HepG2 (cell line): ENCODE data around the gene TLN1. TPM values are rescaled to one million over a fixed set of nuclear protein-coding genes. Genes with fewer than 3 reads are reported as not detected.
A peak's percentile ranks its signal among the peaks of the same experiment; 100 is the strongest.

Experiments used
- ATAC-seq: fragments of 200-7000 bp; cut with Tn5 transposase; 3 replicates; pipeline ENCODE4 v1.9.1; 2020; ENCODE audit warnings: mild to moderate bottlenecking, moderate library complexity
- BruUV-seq: library from RNA; stranded (reverse); fragments of 400-500 nt; replicated peaks from 2 replicates; lab custom pipeline; 2021; lab: Mats Ljungman, UMichigan
- CTCF ChIA-PET: fragments of 300-600 bp; formaldehyde crosslinking; extraction: SDS; loops from one replicate; lab custom pipeline; 2021; ENCODE audit warnings: low total read pairs, inconsistent platforms, low intra/inter-chr PET ratio; lab: Yijun Ruan, JAX
- POLR2A ChIA-PET: fragments of 350-600 bp; sonication (Branson Sonifier 250); formaldehyde crosslinking; loops from one replicate; lab custom pipeline; 2020; ENCODE audit warnings: antibody characterized with exemption, inconsistent platforms; lab: Yijun Ruan, JAX
- DNase-seq: peaks from one replicate; pipeline ENCODE4 v3.0.0-alpha.2; 2015; ENCODE audit warnings: low spot score
- FAIRE-seq: peaks from 3 replicates; lab custom pipeline; 2011; peaks lifted over from hg19 to GRCh38; lab: Jason Lieb, UNC
- H2AFZ ChIP-seq: one replicate; pipeline ENCODE4 v1.6.1; 2011; ENCODE audit warnings: low read length, inconsistent platforms
- H3K27ac ChIP-seq: fragments of 300-600 bp; 3 replicates; pipeline ENCODE4 v1.8.0; 2011; ENCODE audit warnings: mixed run types, mild to moderate bottlenecking, mixed read lengths, low read length, inconsistent platforms; ENCODE audit not compliant: insufficient read depth; ENCODE audit errors: extremely low read length
- H3K27me3 ChIP-seq, 2 experiments: fragments of 200-600 bp in 1 of 2; 2 replicates in 1 of 2; 3 replicates in 1 of 2; pipeline versions ENCODE4 v1.6.0 to v1.8.0; 2011; ENCODE audit warnings: low read length in 2 of 2, mild to moderate bottlenecking in 2 of 2, moderate library complexity in 2 of 2, inconsistent platforms in 1 of 2; ENCODE audit not compliant: insufficient read depth in 2 of 2, control insufficient read depth in 1 of 2
- H3K36me3 ChIP-seq, 2 experiments: fragments of 200-600 bp in 1 of 2; replicated peaks in 1 of 2; 2 replicates in 1 of 2; 3 replicates in 1 of 2; pipeline versions ENCODE4 v1.5.1 to v1.8.0; 2011; ENCODE audit warnings: low read length in 2 of 2, inconsistent platforms in 1 of 2; ENCODE audit not compliant: insufficient read depth in 2 of 2, control insufficient read depth in 1 of 2
- H3K4me1 ChIP-seq: 2 replicates; pipeline ENCODE4 v1.5.1; 2012; ENCODE audit warnings: low read length, inconsistent platforms; ENCODE audit not compliant: insufficient read depth
- H3K4me2 ChIP-seq: 2 replicates; pipeline ENCODE4 v1.6.0; 2011; ENCODE audit warnings: low read depth, low read length, inconsistent platforms
- H3K4me3 ChIP-seq, 3 experiments: fragments of 200-600 bp in 1 of 3; sonication (generic), shearing (Covaris generic) in 1 of 3; replicated peaks in 1 of 3; 2 replicates each; pipeline ENCODE4 v1.5.1; 2011 to 2016; ENCODE audit warnings: low read length in 3 of 3, inconsistent platforms in 2 of 3, low read depth in 2 of 3, mild to moderate bottlenecking in 2 of 3, control low read depth in 1 of 3, mixed read lengths in 1 of 3; ENCODE audit not compliant: insufficient read depth in 1 of 3
- H3K79me2 ChIP-seq: one replicate; pipeline ENCODE4 v1.6.1; 2011; ENCODE audit warnings: low read length, inconsistent platforms; ENCODE audit not compliant: insufficient read depth
- H3K9ac ChIP-seq: 2 replicates; pipeline ENCODE4 v1.6.0; 2011; ENCODE audit warnings: mild to moderate bottlenecking, low read depth, low read length, inconsistent platforms; ENCODE audit not compliant: insufficient read depth
- H3K9me3 ChIP-seq: 2 replicates; pipeline ENCODE4 v1.5.1; 2012; ENCODE audit warnings: mild to moderate bottlenecking, low read length
- H4K20me1 ChIP-seq: 2 replicates; pipeline ENCODE4 v1.6.0; 2011; ENCODE audit warnings: inconsistent platforms, mild to moderate bottlenecking, low read length, moderate library complexity; ENCODE audit not compliant: insufficient read depth
- ARNT2 ChIP-seq: sonication (generic); formaldehyde crosslinking; IDR thresholded peaks from 2 replicates; pipeline ENCODE4 v1.8.0; 2022; ENCODE audit warnings: mild to moderate bottlenecking, low read depth, missing genetic modification reagents, moderate library complexity
- ESRRA ChIP-seq: sonication (generic); formaldehyde crosslinking; IDR thresholded peaks from 2 replicates; pipeline ENCODE4 v1.5.1; 2020; ENCODE audit warnings: mild to moderate bottlenecking, low read depth, missing genetic modification reagents
- JUND ChIP-seq: sonication (generic); formaldehyde crosslinking; IDR thresholded peaks from 2 replicates; pipeline ENCODE4 v1.8.0; 2022; ENCODE audit warnings: mild to moderate bottlenecking, missing genetic modification reagents
- KLF6 ChIP-seq: IDR thresholded peaks from 2 replicates; pipeline ENCODE4 v1.8.0; 2016; ENCODE audit warnings: missing biosample characterization, missing genetic modification reagents
- ZNF572 ChIP-seq: sonication (generic); formaldehyde crosslinking; IDR thresholded peaks from 2 replicates; pipeline ENCODE4 v1.5.1; 2020; ENCODE audit warnings: mild to moderate bottlenecking, missing genetic modification reagents
- ZNF589 ChIP-seq: sonication (generic); formaldehyde crosslinking; conservative IDR thresholded peaks from 2 replicates; pipeline ENCODE4 v1.8.0; 2022; ENCODE audit warnings: mild to moderate bottlenecking, moderate library complexity, missing genetic modification reagents
- ZNF672 ChIP-seq: sonication (generic); formaldehyde crosslinking; IDR thresholded peaks from 2 replicates; pipeline ENCODE4 v1.8.1; 2022; ENCODE audit warnings: missing genetic modification reagents
- WGBS: methylation state at CpG from one replicate; pipeline ENCODE4 v1.1.6; 2017; ENCODE audit warnings: low lambda C conversion rate; 5-methylcytosine and 5-hydroxymethylcytosine counted together
- in situ Hi-C: cut with HindIII; loops from 2 replicates; pipeline ENCODE4 v1.10.0; 2017; ENCODE audit warnings: low pct_unique_long_range_greater_than_20kb; ENCODE audit not compliant: extremely low pct_ligation_motif_present
- intact Hi-C: fragments of 100-400 bp; cut with micrococcal nuclease; formaldehyde crosslinking; loops from one replicate; pipeline ENCODE4 v1.10.0; 2022; ENCODE audit not compliant: unreplicated experiment
- polyA plus RNA-seq, 8 experiments: library from polyadenylated mRNA; depleted of rRNA in 3 of 8; stranded (reverse) in 7 of 8; unstranded in 1 of 8; fragments of >200 nt; fragmentation: Illumina TruSeq in 4 of 8; extraction: Trizol in 4 of 8; gene quantifications; 2 replicates each; pipeline versions ENCODE4 v1.2.1 to v1.2.3, GENCODE V29; 2011 to 2016; ENCODE audit warnings: low read depth in 4 of 8, missing spikeins in 1 of 8, mixed read lengths in 1 of 8; ENCODE audit not compliant: insufficient read depth in 1 of 8
- total RNA-seq, 5 experiments: library from RNA; depleted of rRNA; stranded (reverse); fragments of >200 nt; fragmentation: Illumina TruSeq; extraction: Trizol; gene quantifications; 2 replicates each; pipeline ENCODE4 v1.2.3, GENCODE V29; 2016; ENCODE audit warnings: low read depth in 1 of 5
- TF ChIP-seq, protein P1 (sequence below): sonication (generic); formaldehyde crosslinking; IDR thresholded peaks from 2 replicates; pipeline ENCODE4 v1.5.0; 2020; ENCODE audit warnings: missing genetic modification reagents
- TF ChIP-seq, protein P2 (sequence below): sonication (generic); formaldehyde crosslinking; IDR thresholded peaks from 2 replicates; pipeline ENCODE4 v1.4.0; 2020; ENCODE audit warnings: missing genetic modification reagents, borderline replicate concordance
- TF ChIP-seq, protein P3 (sequence below): sonication (generic); formaldehyde crosslinking; IDR thresholded peaks from 2 replicates; pipeline ENCODE4 v1.8.0; 2022; ENCODE audit warnings: low read depth, missing genetic modification reagents
- TF ChIP-seq, protein P4 (sequence below): sonication (generic); formaldehyde crosslinking; IDR thresholded peaks from 2 replicates; pipeline ENCODE4 v1.4.0; 2020; ENCODE audit warnings: missing genetic modification reagents
- TF ChIP-seq, protein P5 (sequence below): sonication (generic); formaldehyde crosslinking; IDR thresholded peaks from 2 replicates; pipeline ENCODE4 v1.8.1; 2023; ENCODE audit warnings: missing genetic modification reagents, mild to moderate bottlenecking, borderline replicate concordance
- TF ChIP-seq, protein P6 (sequence below): IDR thresholded peaks from 2 replicates; pipeline ENCODE4 v1.6.1; 2016; ENCODE audit warnings: missing compliant biosample characterization, missing genetic modification reagents, borderline replicate concordance

TLN1 gene
- total and polyA plus RNA-seq, 2 of the 13 experiments (the other 11 are each of a cell fraction or from before 2014, with no cell fraction given), result 35.2 to 51.8 TPM

DNA sequence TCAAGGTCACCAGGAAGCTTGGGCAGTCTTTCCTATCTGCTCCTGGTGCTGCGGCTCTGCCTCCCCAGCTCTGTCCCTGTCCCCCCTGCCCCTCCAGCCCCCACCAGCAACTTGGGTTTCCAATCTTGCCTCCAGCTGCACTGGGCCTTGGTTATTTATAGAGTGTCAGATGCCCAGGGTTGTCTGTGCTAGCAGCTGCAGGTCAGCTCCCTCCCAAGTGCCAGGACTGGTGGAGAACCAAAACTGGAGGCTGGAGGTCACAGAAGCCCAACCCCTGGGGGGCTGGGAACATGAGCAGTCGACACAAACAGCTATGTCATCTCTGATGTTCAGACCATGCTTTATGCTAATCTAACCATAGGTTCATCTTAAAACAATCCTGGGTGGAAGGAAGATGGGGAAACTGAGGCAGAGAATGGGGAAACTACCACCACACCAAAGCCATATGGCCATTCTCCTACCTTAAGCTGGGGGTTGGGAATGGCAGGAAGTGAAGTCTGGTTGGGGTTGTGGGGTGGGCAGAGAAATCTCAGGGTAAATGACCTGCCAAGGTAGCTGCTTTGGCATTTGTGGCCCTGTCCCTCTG, 43.9 kb downstream of the TLN1 start:
- no peaks in the 10 kb centered on the region for H4K20me1 ChIP-seq
- no peaks in the 10 kb centered on the region for H3K36me3 ChIP-seq
- H3K9me3 ChIP-seq, result no peaks in the 10 kb centered on the region
- H3K4me3 ChIP-seq, result no peak overlapping the region
- no peak for DNase-seq
- ChIA-PET POLR2A (interaction anchor here (0.7 to 6.1 kb wide), 5 partner anchors 7 to 29 kb away, joined by 3 to 68 read pairs (median 8); partner anchors contain the start of genes ARHGEF39, CCDC107 and RMRP), CTCF (no interaction called here)
- no peaks in the 10 kb centered on the region for H3K79me2 ChIP-seq
- no peak for FAIRE-seq
- 89% methylated on average over 1 of the region's 2 CpGs for WGBS
- H3K27me3 ChIP-seq, result no peaks in the 10 kb centered on the region
- H2AFZ ChIP-seq, result no peak overlapping the region
- H3K4me1 ChIP-seq, result peaks cover 63% of the 10 kb centered on the region
- BruUV-seq, result no TSS peak
- in situ Hi-C loops (no loop called here), intact Hi-C loops (no loop called here)
- H3K9ac ChIP-seq, result no peak overlapping the region
- peak overlapping the region; percentile 41; the same call in 1 of the 2 replicates for H3K4me2 ChIP-seq
- no peak overlapping the region for H3K27ac ChIP-seq
- no peak for ATAC-seq
- TF ChIP-seq ZNF589 (CRISPR knock-in tag), result no peak
- TF ChIP-seq, protein P1, sequence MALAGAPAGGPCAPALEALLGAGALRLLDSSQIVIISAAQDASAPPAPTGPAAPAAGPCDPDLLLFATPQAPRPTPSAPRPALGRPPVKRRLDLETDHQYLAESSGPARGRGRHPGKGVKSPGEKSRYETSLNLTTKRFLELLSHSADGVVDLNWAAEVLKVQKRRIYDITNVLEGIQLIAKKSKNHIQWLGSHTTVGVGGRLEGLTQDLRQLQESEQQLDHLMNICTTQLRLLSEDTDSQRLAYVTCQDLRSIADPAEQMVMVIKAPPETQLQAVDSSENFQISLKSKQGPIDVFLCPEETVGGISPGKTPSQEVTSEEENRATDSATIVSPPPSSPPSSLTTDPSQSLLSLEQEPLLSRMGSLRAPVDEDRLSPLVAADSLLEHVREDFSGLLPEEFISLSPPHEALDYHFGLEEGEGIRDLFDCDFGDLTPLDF (CRISPR knock-in tag), result no peak
- TF ChIP-seq JUND, result no peak
- no peak for TF ChIP-seq ZNF572 (CRISPR knock-in tag)
- TF ChIP-seq, protein P2, sequence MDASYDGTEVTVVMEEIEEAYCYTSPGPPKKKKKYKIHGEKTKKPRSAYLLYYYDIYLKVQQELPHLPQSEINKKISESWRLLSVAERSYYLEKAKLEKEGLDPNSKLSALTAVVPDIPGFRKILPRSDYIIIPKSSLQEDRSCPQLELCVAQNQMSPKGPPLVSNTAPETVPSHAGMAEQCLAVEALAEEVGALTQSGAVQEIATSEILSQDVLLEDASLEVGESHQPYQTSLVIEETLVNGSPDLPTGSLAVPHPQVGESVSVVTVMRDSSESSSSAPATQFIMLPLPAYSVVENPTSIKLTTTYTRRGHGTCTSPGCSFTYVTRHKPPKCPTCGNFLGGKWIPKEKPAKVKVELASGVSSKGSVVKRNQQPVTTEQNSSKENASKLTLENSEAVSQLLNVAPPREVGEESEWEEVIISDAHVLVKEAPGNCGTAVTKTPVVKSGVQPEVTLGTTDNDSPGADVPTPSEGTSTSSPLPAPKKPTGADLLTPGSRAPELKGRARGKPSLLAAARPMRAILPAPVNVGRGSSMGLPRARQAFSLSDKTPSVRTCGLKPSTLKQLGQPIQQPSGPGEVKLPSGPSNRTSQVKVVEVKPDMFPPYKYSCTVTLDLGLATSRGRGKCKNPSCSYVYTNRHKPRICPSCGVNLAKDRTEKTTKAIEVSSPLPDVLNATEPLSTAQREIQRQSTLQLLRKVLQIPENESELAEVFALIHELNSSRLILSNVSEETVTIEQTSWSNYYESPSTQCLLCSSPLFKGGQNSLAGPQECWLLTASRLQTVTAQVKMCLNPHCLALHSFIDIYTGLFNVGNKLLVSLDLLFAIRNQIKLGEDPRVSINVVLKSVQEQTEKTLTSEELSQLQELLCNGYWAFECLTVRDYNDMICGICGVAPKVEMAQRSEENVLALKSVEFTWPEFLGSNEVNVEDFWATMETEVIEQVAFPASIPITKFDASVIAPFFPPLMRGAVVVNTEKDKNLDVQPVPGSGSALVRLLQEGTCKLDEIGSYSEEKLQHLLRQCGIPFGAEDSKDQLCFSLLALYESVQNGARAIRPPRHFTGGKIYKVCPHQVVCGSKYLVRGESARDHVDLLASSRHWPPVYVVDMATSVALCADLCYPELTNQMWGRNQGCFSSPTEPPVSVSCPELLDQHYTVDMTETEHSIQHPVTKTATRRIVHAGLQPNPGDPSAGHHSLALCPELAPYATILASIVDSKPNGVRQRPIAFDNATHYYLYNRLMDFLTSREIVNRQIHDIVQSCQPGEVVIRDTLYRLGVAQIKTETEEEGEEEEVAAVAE (CRISPR knock-in tag), result no peak
- TF ChIP-seq, protein P3, sequence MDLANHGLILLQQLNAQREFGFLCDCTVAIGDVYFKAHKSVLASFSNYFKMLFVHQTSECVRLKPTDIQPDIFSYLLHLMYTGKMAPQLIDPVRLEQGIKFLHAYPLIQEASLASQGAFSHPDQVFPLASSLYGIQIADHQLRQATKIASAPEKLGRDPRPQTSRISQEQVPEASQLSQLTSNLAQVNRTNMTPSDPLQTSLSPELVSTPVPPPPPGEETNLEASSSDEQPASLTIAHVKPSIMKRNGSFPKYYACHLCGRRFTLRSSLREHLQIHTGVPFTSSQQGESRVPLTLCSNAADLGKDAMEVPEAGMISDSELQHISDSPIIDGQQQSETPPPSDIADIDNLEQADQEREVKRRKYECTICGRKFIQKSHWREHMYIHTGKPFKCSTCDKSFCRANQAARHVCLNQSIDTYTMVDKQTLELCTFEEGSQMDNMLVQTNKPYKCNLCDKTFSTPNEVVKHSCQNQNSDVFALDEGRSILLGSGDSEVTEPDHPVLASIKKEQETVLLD (CRISPR knock-in tag), result no peak
- no peak for TF ChIP-seq ZNF672 (CRISPR knock-in tag)
- TF ChIP-seq KLF6, result no peak
- TF ChIP-seq, protein P4, sequence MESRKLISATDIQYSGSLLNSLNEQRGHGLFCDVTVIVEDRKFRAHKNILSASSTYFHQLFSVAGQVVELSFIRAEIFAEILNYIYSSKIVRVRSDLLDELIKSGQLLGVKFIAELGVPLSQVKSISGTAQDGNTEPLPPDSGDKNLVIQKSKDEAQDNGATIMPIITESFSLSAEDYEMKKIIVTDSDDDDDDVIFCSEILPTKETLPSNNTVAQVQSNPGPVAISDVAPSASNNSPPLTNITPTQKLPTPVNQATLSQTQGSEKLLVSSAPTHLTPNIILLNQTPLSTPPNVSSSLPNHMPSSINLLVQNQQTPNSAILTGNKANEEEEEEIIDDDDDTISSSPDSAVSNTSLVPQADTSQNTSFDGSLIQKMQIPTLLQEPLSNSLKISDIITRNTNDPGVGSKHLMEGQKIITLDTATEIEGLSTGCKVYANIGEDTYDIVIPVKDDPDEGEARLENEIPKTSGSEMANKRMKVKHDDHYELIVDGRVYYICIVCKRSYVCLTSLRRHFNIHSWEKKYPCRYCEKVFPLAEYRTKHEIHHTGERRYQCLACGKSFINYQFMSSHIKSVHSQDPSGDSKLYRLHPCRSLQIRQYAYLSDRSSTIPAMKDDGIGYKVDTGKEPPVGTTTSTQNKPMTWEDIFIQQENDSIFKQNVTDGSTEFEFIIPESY, result no peak
- TF ChIP-seq ESRRA (CRISPR knock-in tag), result no peak
- TF ChIP-seq, protein P5, sequence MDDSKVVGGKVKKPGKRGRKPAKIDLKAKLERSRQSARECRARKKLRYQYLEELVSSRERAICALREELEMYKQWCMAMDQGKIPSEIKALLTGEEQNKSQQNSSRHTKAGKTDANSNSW, result no peak
- no peak for TF ChIP-seq ARNT2 (CRISPR knock-in tag)
- TF ChIP-seq, protein P6, sequence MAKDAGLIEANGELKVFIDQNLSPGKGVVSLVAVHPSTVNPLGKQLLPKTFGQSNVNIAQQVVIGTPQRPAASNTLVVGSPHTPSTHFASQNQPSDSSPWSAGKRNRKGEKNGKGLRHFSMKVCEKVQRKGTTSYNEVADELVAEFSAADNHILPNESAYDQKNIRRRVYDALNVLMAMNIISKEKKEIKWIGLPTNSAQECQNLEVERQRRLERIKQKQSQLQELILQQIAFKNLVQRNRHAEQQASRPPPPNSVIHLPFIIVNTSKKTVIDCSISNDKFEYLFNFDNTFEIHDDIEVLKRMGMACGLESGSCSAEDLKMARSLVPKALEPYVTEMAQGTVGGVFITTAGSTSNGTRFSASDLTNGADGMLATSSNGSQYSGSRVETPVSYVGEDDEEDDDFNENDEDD, result no peak
